IPS DF 6.9 (cell line): Measurements from ENCODE around the gene SLN.

Source experiments
- DNase-seq: peaks from one replicate; pipeline ENCODE4 v3.0.0-alpha.2; 2013; ENCODE audit warnings: low read depth, low spot score
- H3K27ac ChIP-seq: one replicate; pipeline ENCODE4 v1.5.1; 2013; ENCODE audit warnings: low read length, control low read depth
- H3K27me3 ChIP-seq: 2 replicates; pipeline ENCODE4 v1.6.1; 2013; ENCODE audit warnings: mild to moderate bottlenecking, low read length; ENCODE audit not compliant: control insufficient read depth, insufficient read depth
- H3K36me3 ChIP-seq: 2 replicates; pipeline ENCODE4 v1.6.1; 2013; ENCODE audit warnings: low read length; ENCODE audit not compliant: control insufficient read depth, insufficient read depth
- H3K4me1 ChIP-seq: 2 replicates; pipeline ENCODE4 v1.6.1; 2013; ENCODE audit warnings: low read length; ENCODE audit not compliant: control insufficient read depth, insufficient read depth
- H3K4me3 ChIP-seq: 2 replicates; pipeline ENCODE4 v1.5.1; 2013; ENCODE audit warnings: mild to moderate bottlenecking, low read length
- H3K9me3 ChIP-seq: 2 replicates; pipeline ENCODE4 v1.6.1; 2013; ENCODE audit warnings: low read length, inconsistent platforms; ENCODE audit not compliant: control insufficient read depth, insufficient read depth
- WGBS: extraction: QIAGEN DNeasy Blood & Tissue Kit; methylation state at CpG from one replicate; pipeline ENCODE4 v1.1.7; 2013; ENCODE audit warnings: mixed read lengths, missing lambda C conversion rate; ENCODE audit not compliant: insufficient read length, insufficient coverage; 5-methylcytosine and 5-hydroxymethylcytosine counted together

SLN gene

GRCh38 chr11:107719557-107720302, 7.9 kb upstream of the SLN start:
- DNase-seq = no peak
- Histone ChIP-seq H3K4me3 (no peak overlapping the region), H3K36me3 (no peaks in the 10 kb centered on the region), H3K4me1 (no peaks in the 10 kb centered on the region), H3K27me3 (no peaks in the 10 kb centered on the region), H3K27ac (no peak overlapping the region), H3K9me3 (no peaks in the 10 kb centered on the region)
- no CpG with 5 or more reads among the region's 7 CpGs for WGBS

- Histone ChIP-seq H3K9me3 (no peaks in the 10 kb centered on the region), H3K4me3 (no peak overlapping the region), H3K36me3 (no peaks in the 10 kb centered on the region), H3K27me3 (no peaks in the 10 kb centered on the region), H3K4me1 (no peaks in the 10 kb centered on the region), H3K27ac (no peak overlapping the region)
- no CpG with 5 or more reads among the region's 3 CpGs for WGBS
- DNase-seq = no peak
Measured at GRCh38 chr11:107719073-107719472, 7.2 kb upstream of the SLN start.

GRCh38 chr11:107716884-107717532, 5.2 kb upstream of the SLN start:
- H3K4me1 ChIP-seq = no peaks in the 10 kb centered on the region
- H3K27ac ChIP-seq = no peak overlapping the region
- no peak overlapping the region for H3K4me3 ChIP-seq
- H3K36me3 ChIP-seq = no peaks in the 10 kb centered on the region
- no peak for DNase-seq
- no peaks in the 10 kb centered on the region for H3K27me3 ChIP-seq
- no CpG with 5 or more reads among the region's 4 CpGs for WGBS
- H3K9me3 ChIP-seq = no peaks in the 10 kb centered on the region

GRCh38 chr11:107713009-107713408, 1.2 kb upstream of the SLN start:
- no peaks in the 10 kb centered on the region for H3K27me3 ChIP-seq
- no peaks in the 10 kb centered on the region for H3K36me3 ChIP-seq
- H3K4me3 ChIP-seq = no peak overlapping the region
- no peaks in the 10 kb centered on the region for H3K9me3 ChIP-seq
- DNase-seq = no peak
- H3K27ac ChIP-seq = no peak overlapping the region
- no CpG with 5 or more reads among the region's 3 CpGs for WGBS
- H3K4me1 ChIP-seq = peaks cover 2% of the 10 kb centered on the region; the same call in 1 of the 2 replicates

- Histone ChIP-seq H3K9me3 (no peaks in the 10 kb centered on the region), H3K36me3 (no peaks in the 10 kb centered on the region), H3K27ac (no peak overlapping the region), H3K4me1 (peaks cover 5% of the 10 kb centered on the region), H3K27me3 (no peaks in the 10 kb centered on the region), H3K4me3 (no peak overlapping the region)
- WGBS = no CpG with 5 or more reads among the region's 1 CpG
- no peak for DNase-seq
Measured at GRCh38 chr11:107710301-107710700, 1.6 kb downstream of the SLN start.

GRCh38 chr11:107708792-107709191, 3.1 kb downstream of the SLN start:
- Histone ChIP-seq H3K36me3 (no peaks in the 10 kb centered on the region), H3K27ac (no peak overlapping the region), H3K9me3 (no peaks in the 10 kb centered on the region), H3K4me1 (peaks cover 5% of the 10 kb centered on the region), H3K4me3 (no peak overlapping the region), H3K27me3 (no peaks in the 10 kb centered on the region)
- no peak for DNase-seq
- WGBS = no CpG with 5 or more reads among the region's 3 CpGs

GRCh38 chr11:107707807-107708206, 4.0 kb downstream of the SLN start:
- no CpG with 5 or more reads among the region's 4 CpGs for WGBS

GRCh38 chr11:107707215-107707671, 4.6 kb downstream of the SLN start:
- no peaks in the 10 kb centered on the region for H3K36me3 ChIP-seq
- DNase-seq = no peak
- H3K27me3 ChIP-seq = no peaks in the 10 kb centered on the region
- peaks cover 5% of the 10 kb centered on the region for H3K4me1 ChIP-seq
- no peak overlapping the region for H3K27ac ChIP-seq
- H3K9me3 ChIP-seq = no peaks in the 10 kb centered on the region
- WGBS = no CpG with 5 or more reads among the region's 3 CpGs
- H3K4me3 ChIP-seq = no peak overlapping the region

More at GRCh38 chr11:107707807-107708206, 4.0 kb downstream of the SLN start:
- no peaks in the 10 kb centered on the region for H3K36me3 ChIP-seq
- H3K27ac ChIP-seq = no peak overlapping the region
- H3K27me3 ChIP-seq = no peaks in the 10 kb centered on the region
- peaks cover 5% of the 10 kb centered on the region for H3K4me1 ChIP-seq
- DNase-seq = no peak
- no peaks in the 10 kb centered on the region for H3K9me3 ChIP-seq
- H3K4me3 ChIP-seq = no peak overlapping the region

- no peak overlapping the region for H3K27ac ChIP-seq
- H3K4me3 ChIP-seq = no peak overlapping the region
- peaks cover 5% of the 10 kb centered on the region for H3K4me1 ChIP-seq
- no CpG with 5 or more reads among the region's 2 CpGs for WGBS
- no peaks in the 10 kb centered on the region for H3K36me3 ChIP-seq
- DNase-seq = no peak
- no peaks in the 10 kb centered on the region for H3K27me3 ChIP-seq
- H3K9me3 ChIP-seq = no peaks in the 10 kb centered on the region
Measured at GRCh38 chr11:107706531-107706930, 5.3 kb downstream of the SLN start.

GRCh38 chr11:107705027-107705426, 6.8 kb downstream of the SLN start:
- Histone ChIP-seq H3K27ac (no peak overlapping the region), H3K9me3 (no peaks in the 10 kb centered on the region), H3K27me3 (no peaks in the 10 kb centered on the region), H3K36me3 (no peaks in the 10 kb centered on the region), H3K4me1 (peaks cover 6% of the 10 kb centered on the region), H3K4me3 (no peak overlapping the region)
- WGBS = no CpG with 5 or more reads among the region's 2 CpGs
- DNase-seq = no peak
